KMS-11 (cell line): ENCODE data around the gene FRYL.

ENCODE experiments used
- H2AFZ ChIP-seq: fragments of 200-600 bp; sonication (generic); 2 replicates; pipeline ENCODE4 v1.6.1; 2016; ENCODE audit warnings: antibody characterized with exemption, mixed run types, low read depth
- H3K27ac ChIP-seq: fragments of 200-600 bp; sonication (generic); 2 replicates; pipeline ENCODE4 v1.6.1; 2016; ENCODE audit warnings: mild to moderate bottlenecking, mixed run types
- H3K27me3 ChIP-seq: fragments of 200-600 bp; sonication (generic); 2 replicates; pipeline ENCODE4 v1.6.1; 2017; ENCODE audit warnings: mild to moderate bottlenecking, low read depth, mixed run types, moderate library complexity; ENCODE audit not compliant: insufficient read depth
- H3K36me3 ChIP-seq: fragments of 200-600 bp; sonication (generic); 2 replicates; pipeline ENCODE4 v1.6.1; 2017; ENCODE audit warnings: mild to moderate bottlenecking, mixed run types; ENCODE audit not compliant: insufficient read depth
- H3K4me1 ChIP-seq: fragments of 200-600 bp; sonication (generic); 2 replicates; pipeline ENCODE4 v1.6.1; 2016; ENCODE audit warnings: mild to moderate bottlenecking, low read depth, mixed run types; ENCODE audit not compliant: poor library complexity, severe bottlenecking
- H3K4me2 ChIP-seq: fragments of 200-600 bp; sonication (generic); 2 replicates; pipeline ENCODE4 v1.7.0; 2016; ENCODE audit warnings: mild to moderate bottlenecking, mixed run types
- H3K4me3 ChIP-seq: fragments of 200-600 bp; sonication (generic); IDR thresholded peaks from 2 replicates; pipeline ENCODE4 v1.6.1; 2017; ENCODE audit warnings: low read depth, low read length, mixed read lengths; ENCODE audit not compliant: insufficient read depth
- H3K79me2 ChIP-seq: fragments of 200-600 bp; sonication (generic); 2 replicates; pipeline ENCODE4 v1.6.1; 2016; ENCODE audit warnings: low read depth, mixed run types; ENCODE audit not compliant: insufficient read depth
- H3K9ac ChIP-seq: fragments of 200-600 bp; sonication (generic); 2 replicates; pipeline ENCODE4 v1.6.1; 2016; ENCODE audit warnings: mild to moderate bottlenecking, mixed run types
- H4K20me1 ChIP-seq: fragments of 200-600 bp; sonication (generic); 2 replicates; pipeline ENCODE4 v1.6.1; 2016; ENCODE audit warnings: mild to moderate bottlenecking, mixed run types; ENCODE audit not compliant: insufficient read depth
- TF ChIP-seq, protein P1 (sequence below): fragments of 200-600 bp; sonication (generic); conservative IDR thresholded peaks from 2 replicates; pipeline ENCODE4 v1.6.1; 2017; ENCODE audit warnings: low read depth, mild to moderate bottlenecking, antibody characterized with exemption, low read length, moderate library complexity, mixed read lengths

The FRYL gene

DNA sequence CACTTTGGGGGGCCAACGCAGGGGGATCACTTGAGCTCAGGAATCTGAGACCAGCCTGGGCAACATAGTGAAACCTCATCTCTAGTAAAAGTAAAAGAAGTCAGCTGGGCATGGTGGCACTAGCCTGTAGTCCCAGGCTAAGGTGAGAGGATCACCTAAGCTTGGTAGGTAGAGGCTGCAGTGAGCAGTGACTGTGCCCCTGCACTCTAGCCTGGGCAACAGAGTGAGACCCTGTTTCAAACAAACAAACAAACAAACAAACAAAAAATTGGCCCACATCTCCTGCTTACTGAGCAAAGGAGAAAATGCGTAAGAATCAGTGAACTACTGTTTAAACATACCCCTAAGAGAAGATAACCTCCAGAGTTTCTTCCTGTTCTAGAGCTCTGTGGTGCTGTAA lies 85.3 kb downstream of the FRYL start:
- TF ChIP-seq, protein P1, sequence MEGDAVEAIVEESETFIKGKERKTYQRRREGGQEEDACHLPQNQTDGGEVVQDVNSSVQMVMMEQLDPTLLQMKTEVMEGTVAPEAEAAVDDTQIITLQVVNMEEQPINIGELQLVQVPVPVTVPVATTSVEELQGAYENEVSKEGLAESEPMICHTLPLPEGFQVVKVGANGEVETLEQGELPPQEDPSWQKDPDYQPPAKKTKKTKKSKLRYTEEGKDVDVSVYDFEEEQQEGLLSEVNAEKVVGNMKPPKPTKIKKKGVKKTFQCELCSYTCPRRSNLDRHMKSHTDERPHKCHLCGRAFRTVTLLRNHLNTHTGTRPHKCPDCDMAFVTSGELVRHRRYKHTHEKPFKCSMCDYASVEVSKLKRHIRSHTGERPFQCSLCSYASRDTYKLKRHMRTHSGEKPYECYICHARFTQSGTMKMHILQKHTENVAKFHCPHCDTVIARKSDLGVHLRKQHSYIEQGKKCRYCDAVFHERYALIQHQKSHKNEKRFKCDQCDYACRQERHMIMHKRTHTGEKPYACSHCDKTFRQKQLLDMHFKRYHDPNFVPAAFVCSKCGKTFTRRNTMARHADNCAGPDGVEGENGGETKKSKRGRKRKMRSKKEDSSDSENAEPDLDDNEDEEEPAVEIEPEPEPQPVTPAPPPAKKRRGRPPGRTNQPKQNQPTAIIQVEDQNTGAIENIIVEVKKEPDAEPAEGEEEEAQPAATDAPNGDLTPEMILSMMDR: no peak
- Histone ChIP-seq H4K20me1 (no peaks in the 10 kb centered on the region), H3K9ac (no peak overlapping the region), H2AFZ (no peak overlapping the region), H3K4me2 (peak overlapping the region; percentile 29; the same call in 1 of the 2 replicates), H3K27me3 (no peaks in the 10 kb centered on the region), H3K27ac (no peak overlapping the region), H3K4me3 (no peak overlapping the region), H3K4me1 (peaks cover 95% of the 10 kb centered on the region), H3K36me3 (no peaks in the 10 kb centered on the region), H3K79me2 (peaks cover 77% of the 10 kb centered on the region; the same call in 1 of the 2 replicates)

DNA sequence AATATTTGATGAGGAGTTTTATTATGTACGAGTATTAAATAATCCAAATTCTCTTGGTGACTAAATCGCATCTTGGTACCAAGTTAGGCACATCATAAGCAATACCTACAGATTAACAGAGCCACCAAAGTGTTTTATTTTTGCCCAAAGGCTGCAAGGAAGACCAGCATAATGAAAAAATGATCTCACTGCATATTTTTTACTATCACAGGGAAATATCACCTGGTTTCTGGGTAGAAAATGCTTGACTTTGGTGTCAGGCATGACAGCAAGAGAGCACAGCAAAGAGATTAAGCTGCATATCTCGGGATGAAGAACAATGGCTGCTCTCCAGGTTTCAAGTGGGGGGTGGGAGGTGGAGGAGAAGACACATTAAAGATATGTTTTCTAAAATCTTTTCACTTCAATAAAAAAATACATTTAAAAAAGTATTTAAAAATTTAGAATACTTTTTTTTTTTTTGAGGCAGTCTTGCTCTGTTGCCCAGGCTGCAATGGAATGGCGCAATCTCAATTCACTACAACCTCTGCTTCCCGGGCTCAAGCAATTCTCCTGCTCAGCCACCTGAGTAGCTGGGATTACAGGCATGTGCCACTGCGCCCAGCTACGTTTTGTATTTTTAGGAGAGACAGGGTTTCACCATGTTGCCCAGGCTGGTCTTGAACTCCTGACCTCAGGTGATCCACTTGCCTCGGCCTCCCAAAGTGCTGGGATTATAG lies 86.1 kb downstream of the FRYL start:
- H3K36me3 ChIP-seq: no peaks in the 10 kb centered on the region
- H3K4me2 ChIP-seq: peak overlapping the region; percentile 29; the same call in 1 of the 2 replicates
- H2AFZ ChIP-seq: no peak overlapping the region
- TF ChIP-seq, protein P1: no peak
- no peak overlapping the region for H3K9ac ChIP-seq
- H3K4me1 ChIP-seq: peaks cover 93% of the 10 kb centered on the region
- no peak overlapping the region for H3K27ac ChIP-seq
- no peaks in the 10 kb centered on the region for H3K27me3 ChIP-seq
- H3K4me3 ChIP-seq: no peak overlapping the region
- H3K79me2 ChIP-seq: peaks cover 77% of the 10 kb centered on the region; the same call in 1 of the 2 replicates
- no peaks in the 10 kb centered on the region for H4K20me1 ChIP-seq

DNA sequence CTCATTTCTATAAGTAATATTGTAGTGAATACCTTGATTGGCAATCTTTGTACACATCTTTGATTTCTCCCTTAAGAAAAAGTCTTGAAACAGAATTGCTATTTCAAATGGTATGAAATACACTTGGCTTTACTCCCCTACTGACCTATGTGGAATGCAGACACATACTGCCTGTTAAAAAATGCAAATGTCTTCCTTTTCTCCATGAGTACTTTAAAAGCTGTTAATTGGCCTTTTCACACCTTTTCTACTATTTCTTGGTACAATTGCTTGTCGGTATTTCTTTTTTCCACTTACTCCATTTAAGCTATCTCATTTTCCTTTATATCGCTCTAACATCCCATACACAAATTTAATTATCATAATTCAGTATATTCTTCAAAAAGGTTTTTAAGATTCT lies 87.2 kb downstream of the FRYL start:
- Histone ChIP-seq H4K20me1 (no peaks in the 10 kb centered on the region), H3K4me2 (no peak overlapping the region), H2AFZ (no peak overlapping the region), H3K36me3 (no peaks in the 10 kb centered on the region), H3K4me1 (peaks cover 93% of the 10 kb centered on the region), H3K4me3 (no peak overlapping the region), H3K27me3 (no peaks in the 10 kb centered on the region), H3K9ac (no peak overlapping the region), H3K27ac (no peak overlapping the region), H3K79me2 (peaks cover 81% of the 10 kb centered on the region; the same call in 1 of the 2 replicates)
- TF ChIP-seq, protein P1: no peak

DNA sequence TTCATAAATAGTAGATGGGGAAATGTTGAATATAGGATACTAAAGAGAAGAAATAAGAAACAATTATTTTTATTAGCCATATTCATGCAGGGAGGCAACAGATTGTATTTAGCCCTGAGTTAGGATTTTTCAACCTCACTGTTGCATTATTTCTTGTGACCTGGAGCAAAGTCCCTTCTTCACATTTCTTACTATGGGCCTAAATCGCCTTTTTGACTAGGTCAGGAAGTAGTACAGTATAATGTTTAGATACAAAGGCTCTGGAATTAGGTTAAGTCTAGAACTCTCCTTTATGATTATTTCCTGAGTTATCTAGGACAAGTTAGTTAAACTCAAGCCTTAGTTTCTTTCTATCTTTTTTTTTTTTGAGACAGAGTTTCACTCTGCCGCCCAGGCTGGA lies 88.0 kb downstream of the FRYL start:
- no peak overlapping the region for H3K27ac ChIP-seq
- H3K9ac ChIP-seq: no peak overlapping the region
- H3K4me2 ChIP-seq: no peak overlapping the region
- H3K4me1 ChIP-seq: peaks cover 85% of the 10 kb centered on the region
- TF ChIP-seq, protein P1: no peak
- H3K79me2 ChIP-seq: peaks cover 85% of the 10 kb centered on the region; the same call in 1 of the 2 replicates
- H3K4me3 ChIP-seq: no peak overlapping the region
- no peaks in the 10 kb centered on the region for H3K36me3 ChIP-seq
- H3K27me3 ChIP-seq: no peaks in the 10 kb centered on the region
- no peaks in the 10 kb centered on the region for H4K20me1 ChIP-seq
- no peak overlapping the region for H2AFZ ChIP-seq
